ENCODE results near the gene CCDC59. TPM values are rescaled to one million over a fixed set of nuclear protein-coding genes. Genes with fewer than 3 reads are reported as not detected.

CCDC59 gene
- total and polyA plus RNA-seq, 9 of the 15 experiments (the other 6 are each of a cell fraction or from before 2014, with no cell fraction given) = 34.0 to 186 (median 119) TPM

- Histone ChIP-seq H3K9me3 (replicated peaks; ENCODE audit: control insufficient read depth, insufficient read depth, low read depth, low read length) (0 out of 2 replicates have a peak, but pooled peaks cover 2% of the 10 kb centered on the region), H3K9me1 (ENCODE audit: control insufficient read depth, insufficient read depth, low read length) (no peaks in the 10 kb centered on the region), H2AFZ (ENCODE audit: low read depth, low read length) (no peak overlapping the region), H3K9ac (ENCODE audit: insufficient read depth in 1 of 2, low read depth in 2 of 2, low read length in 2 of 2) (no peak overlapping the region), H3K4me3 (no peak overlapping the region), H3K27me3 (ENCODE audit: control insufficient read depth in 2 of 2, insufficient read depth in 2 of 2, low read length in 2 of 2) (no peaks in the 10 kb centered on the region), H4K20me1 (replicated peaks; ENCODE audit: control insufficient read depth, insufficient read depth, low read length) (no peaks in the 10 kb centered on the region), H3K36me3 (ENCODE audit: control insufficient read depth, insufficient read depth, low read length) (no peaks in the 10 kb centered on the region), H3K79me2 (ENCODE audit: control insufficient read depth, insufficient read depth, low read length) (no peaks in the 10 kb centered on the region), H3K27ac (ENCODE audit: extremely low read depth, low read depth, low read length) (no peak overlapping the region), H3K4me2 (ENCODE audit: insufficient read depth, low read length) (no peak overlapping the region), H3K4me1 (replicated peaks in 1 of 2; ENCODE audit: control insufficient read depth in 2 of 2, insufficient read depth in 2 of 2, low read length in 2 of 2) (no peaks in the 10 kb centered on the region)
- in situ Hi-C loops (cut with MboI) = no loop called here
- TF ChIP-seq CBX5 (IDR thresholded peaks at IDR 0.05; ENCODE audit: borderline replicate concordance, low read depth) (no peak), FIP1L1 (IDR thresholded peaks at IDR 0.05; ENCODE audit: low read depth, low read length, poor library complexity, severe bottlenecking) (no peak), TAF1 (IDR thresholded peaks at IDR 0.05; ENCODE audit: control insufficient read depth, extremely low read depth, insufficient read depth, low read length, severe bottlenecking) (no peak), RBM22 (IDR thresholded peaks at IDR 0.05; ENCODE audit: low read depth, low read length, poor library complexity, severe bottlenecking) (no peak), YBX1 (IDR thresholded peaks at IDR 0.05) (no peak)
- intact Hi-C loops (cut with micrococcal nuclease) = no loop called here
- DNase-seq (ENCODE audit: extremely low read depth in 1 of 4, low spot score in 3 of 4) = no peak
- ChIA-PET CTCF (ENCODE audit: low intra/inter-chr PET ratio) (no interaction called here), POLR2A (interaction anchor here (1.2 kb wide), 1 partner anchor 17 kb away, joined by 4 read pairs; the partner anchor contains the start of genes CCDC59 and METTL25)
- no TSS peak for BruUV-seq (replicated peaks)
- FAIRE-seq = no peak
- ATAC-seq = no peak
- WGBS (ENCODE audit: insufficient coverage, low coverage, missing lambda C conversion rate) = 0% methylated on average over 2 of the region's 2 CpGs
Observed at GRCh38 chr12:82375201-82375600, 17.0 kb upstream of the CCDC59 start.

- 0% methylated on average over 1 of the region's 1 CpG for WGBS (ENCODE audit: insufficient coverage, low coverage, missing lambda C conversion rate)
- BruUV-seq (replicated peaks) = no TSS peak
- H3K9me1 ChIP-seq (ENCODE audit: control insufficient read depth, insufficient read depth, low read length) = no peaks in the 10 kb centered on the region
Observed at GRCh38 chr12:82366197-82366596, 8.0 kb upstream of the CCDC59 start.

More at GRCh38 chr12:82366197-82366596, 8.0 kb upstream of the CCDC59 start:
- intact Hi-C loops (cut with micrococcal nuclease) = no loop called here
- no peak for ATAC-seq
- H3K4me2 ChIP-seq (ENCODE audit: insufficient read depth, low read length) = no peak overlapping the region
- no peak overlapping the region for H2AFZ ChIP-seq (ENCODE audit: low read depth, low read length)
- CTCF ChIA-PET (ENCODE audit: low intra/inter-chr PET ratio) = no interaction called here
- no peaks in the 10 kb centered on the region for H3K36me3 ChIP-seq (ENCODE audit: control insufficient read depth, insufficient read depth, low read length)
- no peaks in the 10 kb centered on the region for H3K27me3 ChIP-seq (ENCODE audit: control insufficient read depth in 2 of 2, insufficient read depth in 2 of 2, low read length in 2 of 2)
- H3K9ac ChIP-seq (ENCODE audit: insufficient read depth in 1 of 2, low read depth in 2 of 2, low read length in 2 of 2) = no peak overlapping the region
- H3K27ac ChIP-seq (ENCODE audit: extremely low read depth, low read depth, low read length) = no peak overlapping the region
- in situ Hi-C loops (cut with MboI) = no loop called here
- H3K4me1 ChIP-seq (replicated peaks in 1 of 2; ENCODE audit: control insufficient read depth in 2 of 2, insufficient read depth in 2 of 2, low read length in 2 of 2) = no peaks in the 10 kb centered on the region
- no peak for TF ChIP-seq ARHGAP35 (IDR thresholded peaks at IDR 0.05; ENCODE audit: partially characterized antibody)
- TF ChIP-seq PTRF (tag; IDR thresholded peaks at IDR 0.05) = no peak
- TF ChIP-seq ZNF79 (CRISPR knock-in tag; IDR thresholded peaks at IDR 0.05; ENCODE audit: low read depth) = no peak
- no peak for TF ChIP-seq USF1 (CRISPR knock-in tag; IDR thresholded peaks at IDR 0.05)
- no peak for TF ChIP-seq HNRNPK (IDR thresholded peaks at IDR 0.05; ENCODE audit: low read depth, low read length, poor library complexity, severe bottlenecking)
- H4K20me1 ChIP-seq (replicated peaks; ENCODE audit: control insufficient read depth, insufficient read depth, low read length) = no peaks in the 10 kb centered on the region
- no peak for FAIRE-seq
- no peak for DNase-seq (ENCODE audit: extremely low read depth in 1 of 4, low spot score in 3 of 4)
- no peaks in the 10 kb centered on the region for H3K9me3 ChIP-seq (replicated peaks; ENCODE audit: control insufficient read depth, insufficient read depth, low read depth, low read length)
- H3K4me3 ChIP-seq = no peak overlapping the region
- no peaks in the 10 kb centered on the region for H3K79me2 ChIP-seq (ENCODE audit: control insufficient read depth, insufficient read depth, low read length)
- POLR2A ChIA-PET = no interaction called here
